HEK293 (cell line): ENCODE measurements around the gene KRT82.

Experiments
- CTCF ChIP-seq: fragments of 450-650 bp; formaldehyde crosslinking; IDR thresholded peaks from 2 replicates; pipeline ENCODE4 v1.5.1; 2016; ENCODE audit warnings: missing biosample characterization, missing genetic modification characterization
- KLF10 ChIP-seq: fragments of 450-650 bp; IDR thresholded peaks from 2 replicates; pipeline ENCODE4 v1.5.1; 2018; ENCODE audit warnings: missing biosample characterization, mild to moderate bottlenecking, missing genetic modification characterization
- MZF1 ChIP-seq: fragments of 450-650 bp; formaldehyde crosslinking; IDR thresholded peaks from 2 replicates; pipeline ENCODE4 v1.5.1; 2017; ENCODE audit warnings: missing biosample characterization, missing genetic modification characterization, borderline replicate concordance
- PBX3 ChIP-seq: sonication (generic); formaldehyde crosslinking; IDR thresholded peaks from 2 replicates; pipeline ENCODE4 v1.8.1; 2022; ENCODE audit warnings: mild to moderate bottlenecking, moderate library complexity, missing genetic modification reagents
- ZBTB44 ChIP-seq: fragments of 450-650 bp; IDR thresholded peaks from 2 replicates; pipeline ENCODE4 v1.5.1; 2018; ENCODE audit warnings: missing biosample characterization, mild to moderate bottlenecking, missing genetic modification characterization
- ZFP37 ChIP-seq: fragments of 450-650 bp; formaldehyde crosslinking; IDR thresholded peaks from 2 replicates; pipeline ENCODE4 v1.5.1; 2016; ENCODE audit warnings: missing biosample characterization, missing genetic modification characterization
- ZNF221 ChIP-seq: fragments of 450-650 bp; formaldehyde crosslinking; IDR thresholded peaks from 2 replicates; pipeline ENCODE4 v1.5.1; 2017; ENCODE audit warnings: missing biosample characterization, missing genetic modification characterization, borderline replicate concordance
- ZNF274 ChIP-seq, 2 experiments: fragments of 200-500 bp in 1 of 2; fragments of 450-650 bp in 1 of 2; sonication (Bioruptor generic) in 1 of 2; formaldehyde crosslinking in 1 of 2; IDR thresholded peaks; 2 replicates each; pipeline versions ENCODE4 v1.5.1 to v1.6.1; 2014 to 2016; ENCODE audit warnings: borderline replicate concordance in 1 of 2, inconsistent platforms in 1 of 2, low read length in 1 of 2, missing biosample characterization in 1 of 2, missing genetic modification characterization in 1 of 2
- ZNF335 ChIP-seq: fragments of 450-650 bp; formaldehyde crosslinking; conservative IDR thresholded peaks from 2 replicates; pipeline ENCODE4 v1.5.1; 2016; ENCODE audit warnings: missing biosample characterization, missing genetic modification characterization
- ZNF513 ChIP-seq: fragments of 450-650 bp; IDR thresholded peaks from 2 replicates; pipeline ENCODE4 v1.5.1; 2018; ENCODE audit warnings: missing biosample characterization, missing genetic modification characterization
- ZNF518A ChIP-seq: fragments of 450-650 bp; formaldehyde crosslinking; conservative IDR thresholded peaks from 2 replicates; pipeline ENCODE4 v1.5.1; 2016; ENCODE audit warnings: low read depth, missing biosample characterization, missing genetic modification characterization
- ZNF76 ChIP-seq: fragments of 450-650 bp; formaldehyde crosslinking; IDR thresholded peaks from 2 replicates; pipeline ENCODE4; 2016; ENCODE audit warnings: low read depth, missing biosample characterization, missing genetic modification characterization, borderline replicate concordance
- ZNF791 ChIP-seq: fragments of 450-650 bp; formaldehyde crosslinking; IDR thresholded peaks from 2 replicates; pipeline ENCODE4 v1.5.1; 2016; ENCODE audit warnings: missing biosample characterization, missing genetic modification characterization
- ZSCAN30 ChIP-seq: fragments of 450-650 bp; IDR thresholded peaks from 2 replicates; pipeline ENCODE4 v1.5.1; 2018; ENCODE audit warnings: missing biosample characterization, mild to moderate bottlenecking, missing genetic modification characterization, moderate library complexity

GRCh38 chr12:52350021-52350620 lies 56.0 kb downstream of the KRT82 start:
- no peak for TF ChIP-seq ZSCAN30 (tag by site-specific recombination)
- no peak for TF ChIP-seq PBX3 (CRISPR knock-in tag)
- TF ChIP-seq CTCF: no peak
- no peak for TF ChIP-seq ZNF76
- no peak for TF ChIP-seq ZNF791 (tag by site-specific recombination)
- TF ChIP-seq ZNF518A: no peak
- TF ChIP-seq ZBTB44 (tag by site-specific recombination): no peak
- no peak for TF ChIP-seq KLF10
- no peak for TF ChIP-seq ZNF221
- no peak for TF ChIP-seq ZFP37
- no peak for TF ChIP-seq ZNF513 (tag by site-specific recombination)
- no peak for TF ChIP-seq ZNF274 (IDR thresholded peaks at IDR 0.05; ENCODE audit: low read length)
- TF ChIP-seq ZNF274 (tag by site-specific recombination; IDR thresholded peaks at IDR 0.05; ENCODE audit: borderline replicate concordance): no peak
- no peak for TF ChIP-seq MZF1 (tag by site-specific recombination)
- TF ChIP-seq ZNF335: no peak
